ENCODE data around the gene ASH1L.

The ASH1L gene

DNA sequence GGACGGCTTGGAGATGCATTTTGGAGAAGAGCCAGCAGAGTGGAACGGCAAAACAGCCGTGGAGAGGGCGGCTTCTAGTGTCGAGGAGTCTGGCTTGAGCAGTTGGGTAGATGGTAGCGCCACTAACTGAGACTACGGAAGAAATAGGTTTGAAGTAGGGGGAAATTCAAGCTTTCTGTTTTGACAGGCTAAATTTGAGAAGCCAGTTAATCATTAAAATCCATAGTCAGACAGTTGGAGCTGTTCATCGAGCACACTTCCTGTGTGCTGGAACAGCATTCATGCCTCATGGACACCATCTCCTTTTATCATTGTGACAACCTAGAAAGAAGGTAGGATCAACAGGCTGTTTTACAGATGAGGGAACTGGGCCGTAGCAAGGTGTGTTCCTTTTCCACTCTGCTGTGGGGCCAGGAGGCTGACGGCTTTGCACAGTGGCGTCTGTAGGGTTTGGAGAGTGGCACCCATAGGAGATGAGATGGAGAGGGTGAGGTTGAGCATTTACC, 258.0 kb downstream of the ASH1L start:
- H3K27me3 ChIP-seq (ENCODE audit: insufficient read depth, low read depth, severe bottlenecking): no peaks in the 10 kb centered on the region
- no peaks in the 10 kb centered on the region for H3K9me3 ChIP-seq (ENCODE audit: severe bottlenecking)
- DNase-seq: no peak
- H3K36me3 ChIP-seq: peaks cover 4% of the 10 kb centered on the region
- H3K27ac ChIP-seq: no peak overlapping the region
- TF ChIP-seq, protein P1, sequence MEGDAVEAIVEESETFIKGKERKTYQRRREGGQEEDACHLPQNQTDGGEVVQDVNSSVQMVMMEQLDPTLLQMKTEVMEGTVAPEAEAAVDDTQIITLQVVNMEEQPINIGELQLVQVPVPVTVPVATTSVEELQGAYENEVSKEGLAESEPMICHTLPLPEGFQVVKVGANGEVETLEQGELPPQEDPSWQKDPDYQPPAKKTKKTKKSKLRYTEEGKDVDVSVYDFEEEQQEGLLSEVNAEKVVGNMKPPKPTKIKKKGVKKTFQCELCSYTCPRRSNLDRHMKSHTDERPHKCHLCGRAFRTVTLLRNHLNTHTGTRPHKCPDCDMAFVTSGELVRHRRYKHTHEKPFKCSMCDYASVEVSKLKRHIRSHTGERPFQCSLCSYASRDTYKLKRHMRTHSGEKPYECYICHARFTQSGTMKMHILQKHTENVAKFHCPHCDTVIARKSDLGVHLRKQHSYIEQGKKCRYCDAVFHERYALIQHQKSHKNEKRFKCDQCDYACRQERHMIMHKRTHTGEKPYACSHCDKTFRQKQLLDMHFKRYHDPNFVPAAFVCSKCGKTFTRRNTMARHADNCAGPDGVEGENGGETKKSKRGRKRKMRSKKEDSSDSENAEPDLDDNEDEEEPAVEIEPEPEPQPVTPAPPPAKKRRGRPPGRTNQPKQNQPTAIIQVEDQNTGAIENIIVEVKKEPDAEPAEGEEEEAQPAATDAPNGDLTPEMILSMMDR (IDR thresholded peaks at IDR 0.05; ENCODE audit: low read depth, low read length): no peak
- no peak overlapping the region for H3K4me3 ChIP-seq (ENCODE audit: low read depth, low read length)

DNA sequence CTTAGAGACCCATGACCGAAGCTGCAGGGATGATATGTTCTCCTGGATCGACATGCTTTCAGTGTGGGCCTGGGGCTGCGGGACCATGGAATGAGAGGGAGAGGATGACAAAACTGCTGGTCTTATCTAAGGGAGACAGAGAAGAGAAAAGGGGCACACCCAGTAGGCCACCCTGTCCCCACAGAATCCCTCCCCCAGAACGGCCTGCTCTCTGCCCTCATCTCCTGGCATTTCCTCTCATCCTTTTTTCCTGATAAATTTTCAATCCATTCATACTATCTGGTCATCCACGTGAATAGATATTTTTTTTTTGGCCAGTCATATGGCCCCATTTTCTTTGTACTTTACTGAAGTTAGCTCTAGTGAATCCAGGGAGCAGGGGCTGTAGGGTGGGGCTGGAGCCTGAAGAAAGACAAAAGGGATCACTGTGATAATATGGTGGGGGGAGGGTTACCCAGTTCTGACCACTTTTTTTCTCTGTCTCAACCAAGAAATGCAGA, 261.2 kb downstream of the ASH1L start, which contains the start of gene PKLR:
Gene PKLR (minus strand): TSS at position 97 of the 500 bp plus-strand sequence. CDS start 43 bp downstream, at position 54.
- Histone ChIP-seq H3K36me3 (no peaks in the 10 kb centered on the region), H3K9me3 (ENCODE audit: severe bottlenecking) (peaks cover 2% of the 10 kb centered on the region), H3K27me3 (ENCODE audit: insufficient read depth, low read depth, severe bottlenecking) (no peaks in the 10 kb centered on the region), H3K4me3 (ENCODE audit: low read depth, low read length) (no peak within 1 kb of the TSS), H3K27ac (no peak within 1 kb of the TSS)
- TF ChIP-seq, protein P1 (IDR thresholded peaks at IDR 0.05; ENCODE audit: low read depth, low read length): no peak
- DNase-seq: no peak

DNA sequence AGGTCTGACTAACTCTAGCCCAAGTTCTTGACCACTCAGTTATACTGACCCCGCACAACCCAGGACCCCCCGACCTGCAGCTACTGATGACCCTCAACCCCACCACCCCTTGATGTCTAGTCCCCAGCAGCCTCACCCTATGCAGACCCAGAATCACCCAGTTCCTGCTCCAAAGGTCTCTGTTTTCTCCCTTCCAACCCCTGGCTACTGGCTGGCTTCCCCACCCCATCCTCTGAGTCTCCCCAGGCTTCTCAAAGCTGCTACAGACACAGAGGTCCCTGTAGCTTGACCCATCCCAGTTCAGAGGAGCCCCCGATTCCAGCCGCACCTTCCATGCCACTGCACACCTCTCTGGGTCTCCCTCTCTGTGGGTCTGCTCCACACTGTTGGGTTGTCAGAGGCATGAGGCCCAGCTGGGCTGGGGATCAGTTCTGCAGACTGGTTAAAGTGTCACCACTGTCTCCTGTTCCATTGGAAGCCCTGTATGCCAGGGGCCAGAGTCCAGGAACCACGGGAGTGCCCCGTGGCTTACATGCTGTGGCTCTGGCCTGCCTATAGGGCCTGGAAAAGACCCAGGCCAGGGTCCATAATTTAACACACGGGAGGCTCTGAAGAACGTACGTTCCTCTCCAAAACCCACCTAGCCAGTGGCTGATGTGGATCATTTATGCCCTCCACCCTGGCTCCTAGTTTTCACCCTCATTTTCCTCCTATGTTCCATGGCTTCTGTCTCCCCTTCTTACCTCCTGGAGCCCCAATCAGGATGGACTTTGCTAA, 261.9 kb downstream of the ASH1L start:
- Histone ChIP-seq H3K4me3 (ENCODE audit: low read depth, low read length) (no peak overlapping the region), H3K27me3 (ENCODE audit: insufficient read depth, low read depth, severe bottlenecking) (no peaks in the 10 kb centered on the region), H3K9me3 (ENCODE audit: severe bottlenecking) (peaks cover 2% of the 10 kb centered on the region), H3K27ac (no peak overlapping the region), H3K36me3 (no peaks in the 10 kb centered on the region)
- TF ChIP-seq, protein P1 (IDR thresholded peaks at IDR 0.05; ENCODE audit: low read depth, low read length): no peak
- DNase-seq: no peak

DNA sequence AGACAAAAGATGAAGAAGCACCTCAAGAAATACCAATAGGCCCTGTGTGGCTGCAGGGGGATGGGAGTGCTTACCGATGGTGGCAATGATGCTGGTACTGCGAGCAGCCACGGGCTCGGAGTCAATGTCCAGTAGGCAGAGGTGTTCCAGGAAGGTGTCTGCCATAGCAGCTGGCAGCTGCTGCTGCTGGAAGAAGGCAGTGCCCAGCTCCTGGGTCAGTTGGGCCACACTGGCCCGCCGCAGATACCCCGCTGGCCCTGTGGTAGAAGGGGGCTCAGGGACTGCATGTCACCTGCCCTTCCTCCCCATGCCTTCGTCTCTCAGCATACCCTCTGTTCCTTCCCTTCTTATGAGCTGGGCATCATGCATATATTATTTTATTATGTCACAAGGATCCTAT, 262.6 kb downstream of the ASH1L start:
- no peak overlapping the region for H3K27ac ChIP-seq
- no peak for DNase-seq
- H3K4me3 ChIP-seq (ENCODE audit: low read depth, low read length): no peak overlapping the region
- TF ChIP-seq, protein P1 (IDR thresholded peaks at IDR 0.05; ENCODE audit: low read depth, low read length): no peak
- H3K27me3 ChIP-seq (ENCODE audit: insufficient read depth, low read depth, severe bottlenecking): no peaks in the 10 kb centered on the region
- no peaks in the 10 kb centered on the region for H3K36me3 ChIP-seq
- peaks cover 2% of the 10 kb centered on the region for H3K9me3 ChIP-seq (ENCODE audit: severe bottlenecking)

DNA sequence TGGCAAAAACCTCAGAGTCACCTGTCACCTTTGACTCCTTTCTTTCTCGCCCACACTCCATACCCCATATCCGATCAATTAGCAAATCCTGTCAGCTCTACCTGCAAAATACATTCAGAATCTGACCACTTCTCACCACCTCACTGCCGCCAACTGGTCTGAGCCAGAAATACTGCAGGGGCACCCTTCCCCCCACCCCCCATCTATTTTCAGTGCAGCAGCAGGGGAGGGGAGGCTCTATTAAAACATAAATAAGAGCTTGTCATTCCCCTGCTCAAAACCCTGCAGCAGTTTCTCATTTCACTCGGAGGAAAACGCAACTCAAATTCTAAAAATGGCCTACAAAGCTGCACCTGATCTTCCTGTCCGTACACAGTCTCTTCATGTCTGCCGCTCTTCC, 265.2 kb downstream of the ASH1L start:
- no peak for DNase-seq
- no peaks in the 10 kb centered on the region for H3K27me3 ChIP-seq (ENCODE audit: insufficient read depth, low read depth, severe bottlenecking)
- no peak overlapping the region for H3K4me3 ChIP-seq (ENCODE audit: low read depth, low read length)
- TF ChIP-seq, protein P1 (IDR thresholded peaks at IDR 0.05; ENCODE audit: low read depth, low read length): no peak
- peaks cover 2% of the 10 kb centered on the region for H3K9me3 ChIP-seq (ENCODE audit: severe bottlenecking)
- no peak overlapping the region for H3K27ac ChIP-seq
- no peaks in the 10 kb centered on the region for H3K36me3 ChIP-seq
